NB4 (cell line): Measurements from ENCODE around the gene STK10.

Experiments used
- DNase-seq: peaks from one replicate; pipeline ENCODE4 v3.0.0; 2010; ENCODE audit warnings: low read depth
- H3K4me3 ChIP-seq: one replicate; pipeline ENCODE4 v1.5.1; 2011; ENCODE audit warnings: mild to moderate bottlenecking, low read depth, low read length, moderate library complexity
- MYC ChIP-seq: IDR thresholded peaks from 2 replicates; pipeline ENCODE4 v1.6.1; 2011; ENCODE audit warnings: low read depth, low read length
- POLR2A ChIP-seq: IDR thresholded peaks from 2 replicates; pipeline ENCODE4 v1.6.1; 2011; ENCODE audit warnings: mild to moderate bottlenecking; ENCODE audit not compliant: insufficient read length; ENCODE audit errors: extremely low read depth
- TF ChIP-seq, protein P1 (sequence below): IDR thresholded peaks from 2 replicates; pipeline ENCODE4 v1.6.1; 2011; ENCODE audit warnings: low read depth, low read length
- TF ChIP-seq, protein P2 (sequence below): IDR thresholded peaks from one replicate; pipeline ENCODE4 v1.5.1; 2012; ENCODE audit warnings: low read depth, low read length

The STK10 gene

GRCh38 chr5:172098883-172099282, 89.1 kb downstream of the STK10 start:
- no peak overlapping the region for H3K4me3 ChIP-seq

DNA sequence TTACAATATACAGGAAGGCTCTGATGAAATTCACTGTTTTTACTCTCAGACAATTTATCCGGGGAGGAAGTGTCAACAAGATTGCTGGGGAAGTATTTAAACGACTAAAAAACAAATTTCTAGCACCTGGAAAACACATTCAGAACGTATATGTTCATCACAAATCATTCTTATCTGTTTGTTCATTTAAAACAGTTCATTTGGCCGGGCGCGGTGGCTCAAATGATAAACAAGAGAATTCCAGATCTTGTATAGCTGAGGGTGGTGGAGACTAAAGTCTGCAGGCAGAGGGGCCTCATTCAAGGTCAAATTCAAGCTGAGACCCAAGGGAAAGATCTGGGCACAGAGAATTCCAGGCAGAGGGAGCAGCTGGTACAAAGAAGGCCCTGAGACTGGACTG, 90.0 kb downstream of the STK10 start:
- DNase-seq = no peak
- H3K4me3 ChIP-seq = no peak overlapping the region
- TF ChIP-seq, protein P1, sequence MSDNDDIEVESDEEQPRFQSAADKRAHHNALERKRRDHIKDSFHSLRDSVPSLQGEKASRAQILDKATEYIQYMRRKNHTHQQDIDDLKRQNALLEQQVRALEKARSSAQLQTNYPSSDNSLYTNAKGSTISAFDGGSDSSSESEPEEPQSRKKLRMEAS = no peak
- TF ChIP-seq MYC (no peak), POLR2A (no peak)
- TF ChIP-seq, protein P2, sequence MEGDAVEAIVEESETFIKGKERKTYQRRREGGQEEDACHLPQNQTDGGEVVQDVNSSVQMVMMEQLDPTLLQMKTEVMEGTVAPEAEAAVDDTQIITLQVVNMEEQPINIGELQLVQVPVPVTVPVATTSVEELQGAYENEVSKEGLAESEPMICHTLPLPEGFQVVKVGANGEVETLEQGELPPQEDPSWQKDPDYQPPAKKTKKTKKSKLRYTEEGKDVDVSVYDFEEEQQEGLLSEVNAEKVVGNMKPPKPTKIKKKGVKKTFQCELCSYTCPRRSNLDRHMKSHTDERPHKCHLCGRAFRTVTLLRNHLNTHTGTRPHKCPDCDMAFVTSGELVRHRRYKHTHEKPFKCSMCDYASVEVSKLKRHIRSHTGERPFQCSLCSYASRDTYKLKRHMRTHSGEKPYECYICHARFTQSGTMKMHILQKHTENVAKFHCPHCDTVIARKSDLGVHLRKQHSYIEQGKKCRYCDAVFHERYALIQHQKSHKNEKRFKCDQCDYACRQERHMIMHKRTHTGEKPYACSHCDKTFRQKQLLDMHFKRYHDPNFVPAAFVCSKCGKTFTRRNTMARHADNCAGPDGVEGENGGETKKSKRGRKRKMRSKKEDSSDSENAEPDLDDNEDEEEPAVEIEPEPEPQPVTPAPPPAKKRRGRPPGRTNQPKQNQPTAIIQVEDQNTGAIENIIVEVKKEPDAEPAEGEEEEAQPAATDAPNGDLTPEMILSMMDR = no peak

More at GRCh38 chr5:172098883-172099282, 89.1 kb downstream of the STK10 start:
- no peak for DNase-seq
- TF ChIP-seq, protein P2 = no peak
- TF ChIP-seq MYC (no peak), POLR2A (no peak)
- TF ChIP-seq, protein P1 = no peak

DNA sequence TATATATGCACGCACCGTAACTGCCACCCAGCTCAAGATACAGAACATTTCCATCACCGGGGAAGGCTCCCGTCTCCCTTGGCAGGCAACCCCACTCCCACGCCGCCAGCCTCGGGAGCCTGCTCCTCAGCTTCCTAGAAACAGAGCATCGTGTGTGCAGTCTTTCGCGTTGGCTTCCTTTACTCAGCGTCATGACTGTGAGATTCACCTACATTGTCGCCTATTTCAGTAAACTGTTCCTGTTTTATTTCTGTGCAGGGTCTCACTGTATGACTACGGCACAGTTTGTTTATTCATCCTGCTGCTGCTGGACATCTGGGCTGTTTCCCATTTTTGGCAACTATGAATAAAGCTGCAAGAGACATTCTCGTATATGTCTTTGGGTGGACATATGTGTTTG, 90.7 kb downstream of the STK10 start:
- TF ChIP-seq, protein P2 = no peak
- TF ChIP-seq, protein P1 = no peak
- no peak for TF ChIP-seq MYC
- TF ChIP-seq POLR2A = no peak
- H3K4me3 ChIP-seq = no peak overlapping the region
- DNase-seq = no peak

- no peak for TF ChIP-seq POLR2A
- TF ChIP-seq, protein P1 = no peak
- no peak for TF ChIP-seq MYC
- TF ChIP-seq, protein P2 = no peak
- H3K4me3 ChIP-seq = no peak overlapping the region
- no peak for DNase-seq
Measured at GRCh38 chr5:172096207-172096940, 91.7 kb downstream of the STK10 start.

DNA sequence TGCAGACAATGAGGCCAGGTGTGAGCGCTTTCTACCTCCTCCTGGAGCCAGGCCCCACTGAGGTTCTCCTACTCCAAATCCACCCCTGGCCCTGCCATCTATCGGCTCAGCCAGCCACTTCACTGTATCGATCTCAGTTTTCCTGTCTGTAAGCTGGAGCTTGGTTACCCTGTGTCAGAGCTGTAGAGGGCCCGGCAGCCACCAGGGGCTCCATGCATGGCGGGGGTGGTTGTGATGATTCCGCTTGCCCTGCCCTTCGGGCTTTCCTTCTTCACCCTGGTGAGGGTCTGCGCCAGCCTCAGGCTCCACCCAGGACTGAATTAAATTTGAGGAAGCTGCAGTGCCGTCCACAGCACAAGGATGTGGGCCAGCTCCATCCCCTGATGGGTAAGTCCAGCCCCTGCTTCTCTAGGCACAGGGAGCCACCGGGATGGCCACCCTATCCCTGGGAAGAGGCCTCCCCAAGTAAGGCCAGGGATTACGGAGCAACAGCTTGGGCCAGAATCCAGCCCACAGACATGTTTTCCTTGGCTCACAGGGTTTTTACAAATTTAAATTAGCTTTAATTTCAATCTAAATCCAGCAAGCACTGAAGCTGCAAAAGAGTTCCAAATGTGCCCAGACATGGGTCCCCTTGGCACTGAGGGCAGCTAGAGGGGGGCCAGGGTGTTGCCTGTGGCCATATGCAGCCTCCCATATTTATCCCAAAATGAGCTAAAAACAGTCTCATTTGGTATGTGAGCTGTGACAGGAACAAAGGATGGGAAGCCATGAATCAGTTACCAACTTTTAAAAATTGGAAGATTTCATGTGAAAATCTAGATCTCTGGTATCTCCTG, 92.4 kb downstream of the STK10 start:
- no peak for DNase-seq
- H3K4me3 ChIP-seq = no peak overlapping the region
- TF ChIP-seq, protein P2 = no peak
- TF ChIP-seq, protein P1 = no peak
- TF ChIP-seq POLR2A (no peak), MYC (no peak)
